Non-pigmented ciliary epithelial cell (primary cell): ENCODE data around the gene AGPS.
A peak's percentile ranks its signal among the peaks of the same experiment; 100 is the strongest.
"Not testable (repeated sequence)": the region's sequence is repeated elsewhere in the genome, so short reads cannot be mapped to it uniquely, and the experiment has no call there.

Source experiments
- DNase-seq: peaks from one replicate; pipeline ENCODE4 v3.0.0-alpha.2; 2010; ENCODE audit warnings: low read depth

The AGPS gene

DNA sequence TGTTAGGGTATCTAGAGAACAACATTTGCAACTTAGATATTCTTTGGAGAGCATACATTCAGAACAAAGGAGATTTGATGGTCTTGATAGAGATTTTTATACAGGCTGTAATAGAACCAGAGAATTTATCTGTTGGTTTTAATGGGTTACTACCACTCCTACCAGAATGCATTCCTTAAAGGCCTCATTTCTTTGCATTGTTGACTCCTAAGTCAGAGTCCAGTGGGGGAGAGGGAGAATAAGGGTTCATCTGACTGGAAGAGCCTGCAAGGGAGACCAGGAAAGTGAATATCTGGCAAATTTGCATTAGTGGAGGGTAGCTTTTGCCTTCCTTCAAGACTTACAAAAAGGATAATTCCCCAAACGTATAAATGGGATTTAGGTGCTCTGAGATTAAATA lies 29.7 kb downstream of the AGPS start:
- no peak for DNase-seq

- not testable (repeated sequence) for DNase-seq
These were observed 31.5 kb downstream of the AGPS start for GRCh38 chr2:177424120-177424519.

DNA sequence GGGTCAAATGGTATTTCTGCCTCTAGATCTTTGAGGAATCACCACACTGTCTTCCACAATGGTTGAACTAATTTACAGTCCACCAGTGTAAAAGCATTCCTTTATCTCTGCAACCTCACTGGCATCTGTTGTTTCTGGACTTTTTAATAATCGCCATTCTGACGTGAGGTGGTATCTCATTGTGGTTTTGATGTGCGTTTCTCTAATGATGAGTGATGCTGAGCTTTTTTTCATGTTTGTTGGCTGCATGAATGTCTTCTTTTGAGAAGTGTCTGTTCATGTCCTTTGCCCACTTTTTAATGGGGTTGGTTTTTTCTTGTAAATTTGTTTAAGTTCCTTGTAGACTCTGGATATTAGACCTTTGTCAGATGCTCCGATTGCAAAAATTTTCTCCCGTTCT lies 32.0 kb downstream of the AGPS start:
- DNase-seq: not testable (repeated sequence)

GRCh38 chr2:177427316-177427715 lies 34.7 kb downstream of the AGPS start:
- no peak for DNase-seq

DNA sequence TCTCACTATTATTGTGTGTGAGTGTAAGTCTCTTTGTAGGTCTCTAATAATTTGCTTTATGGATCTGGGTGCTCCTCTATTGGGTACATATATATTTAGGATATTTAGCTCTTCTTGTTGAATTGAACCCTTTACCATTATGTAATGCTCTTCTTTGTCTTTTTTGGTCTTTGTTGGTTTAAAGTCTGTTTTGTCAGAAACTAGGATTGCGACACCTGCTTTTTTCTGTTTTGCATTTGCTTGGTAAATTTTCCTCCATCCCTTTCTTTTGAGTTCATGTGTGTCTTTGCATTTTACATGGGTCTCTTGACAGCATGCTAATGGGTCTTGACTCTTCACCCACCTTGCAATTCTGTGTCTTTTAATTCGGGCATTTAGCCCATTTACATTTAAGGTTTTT lies 35.4 kb downstream of the AGPS start:
- not testable (repeated sequence) for DNase-seq

GRCh38 chr2:177429688-177430325 lies 37.2 kb downstream of the AGPS start:
- peak; percentile 89 for DNase-seq

GRCh38 chr2:177430411-177430810 lies 37.8 kb downstream of the AGPS start:
- DNase-seq: no peak

- DNase-seq: not testable (repeated sequence)
These were observed 38.6 kb downstream of the AGPS start for GRCh38 chr2:177431111-177431725.

- DNase-seq: no peak
These were observed 40.1 kb downstream of the AGPS start for GRCh38 chr2:177432703-177433102.

DNA sequence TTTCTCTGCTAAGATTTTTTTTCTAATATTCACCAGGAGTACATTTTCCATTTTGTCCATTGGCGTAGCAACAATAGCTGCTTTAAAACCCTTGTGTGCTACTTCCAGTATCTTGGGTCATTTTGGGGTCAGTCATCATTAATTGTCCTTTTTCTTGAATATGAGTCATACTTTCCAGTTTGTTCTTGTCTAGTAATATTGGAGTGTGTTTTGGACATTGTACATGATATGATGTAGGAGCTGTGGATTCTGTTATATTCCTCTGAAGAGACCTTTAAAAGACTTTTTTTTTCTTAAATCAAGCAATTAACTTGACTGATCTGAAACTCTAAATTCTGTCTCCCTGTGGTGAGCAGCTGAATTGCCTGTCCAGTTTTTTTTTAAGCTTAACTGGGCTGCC lies 40.8 kb downstream of the AGPS start:
- no peak for DNase-seq

GRCh38 chr2:177434475-177434874 lies 41.9 kb downstream of the AGPS start:
- no peak for DNase-seq

GRCh38 chr2:177445200-177445599 lies 52.6 kb downstream of the AGPS start:
- DNase-seq: no peak

DNA sequence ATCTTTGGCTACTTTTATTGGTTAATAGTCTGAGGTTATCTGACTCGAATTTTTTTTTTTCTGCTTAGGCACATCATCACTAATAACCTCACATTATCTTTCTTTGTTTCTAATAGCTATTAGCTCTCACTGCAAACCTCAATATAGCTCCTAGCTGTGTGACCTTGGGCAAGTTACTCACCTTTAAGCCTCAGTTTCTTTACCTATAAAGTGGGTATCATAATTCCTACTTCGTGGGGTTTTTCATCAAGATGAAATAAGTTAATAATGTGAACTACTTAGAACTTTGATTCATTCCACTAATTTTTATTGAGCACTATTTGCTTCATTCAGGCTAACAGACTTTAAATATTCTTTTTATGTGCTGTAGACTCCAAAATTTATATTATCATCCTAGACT lies 55.5 kb downstream of the AGPS start:
- DNase-seq: no peak

- DNase-seq: no peak
These were observed 56.6 kb downstream of the AGPS start for GRCh38 chr2:177449159-177449558.

DNA sequence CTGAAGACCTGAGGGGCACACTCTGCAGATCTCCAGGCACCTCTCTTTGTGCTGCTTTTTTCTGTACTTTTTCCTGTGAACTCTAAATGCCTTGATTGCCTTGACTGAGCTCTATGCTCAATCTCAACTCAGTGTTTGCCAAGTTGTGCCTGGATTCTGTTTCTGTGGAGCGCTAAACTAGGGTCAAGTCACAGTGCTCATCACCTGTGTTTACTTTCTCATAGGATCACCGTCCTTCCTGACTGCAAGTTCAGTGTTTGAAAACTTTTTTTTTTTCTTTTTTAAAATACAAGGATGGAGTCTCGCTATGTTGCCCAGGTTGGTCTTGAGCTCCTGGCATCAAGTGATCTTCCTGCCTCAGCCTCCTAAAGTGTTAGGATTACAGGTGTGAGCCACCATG lies 62.6 kb downstream of the AGPS start:
- no peak for DNase-seq

GRCh38 chr2:177459756-177460155 lies 67.2 kb downstream of the AGPS start:
- DNase-seq: not testable (repeated sequence)

- DNase-seq: no peak
These were observed 68.5 kb downstream of the AGPS start for GRCh38 chr2:177460973-177461585.

DNA sequence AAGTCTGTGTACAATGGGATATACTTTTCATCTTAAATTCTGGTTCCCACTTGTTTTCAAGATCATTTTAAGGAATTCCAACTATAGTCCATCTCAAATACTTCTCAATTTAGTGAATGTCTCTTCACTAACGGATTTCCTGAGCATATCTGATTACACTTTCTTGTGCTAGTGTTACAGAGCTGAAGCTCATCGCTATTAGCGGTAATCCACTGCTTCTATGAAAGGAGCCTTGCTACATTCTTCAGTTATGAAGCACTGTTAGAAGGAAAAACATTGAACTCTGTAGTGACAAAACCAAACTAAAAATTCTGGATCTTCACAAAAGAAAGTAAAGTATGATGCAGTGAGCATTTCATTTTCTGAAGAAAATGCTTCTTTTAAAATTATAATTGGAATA lies 72.0 kb downstream of the AGPS start:
- peak; percentile 50 for DNase-seq

GRCh38 chr2:177465400-177466138 lies 73.0 kb downstream of the AGPS start:
- DNase-seq: no peak

DNA sequence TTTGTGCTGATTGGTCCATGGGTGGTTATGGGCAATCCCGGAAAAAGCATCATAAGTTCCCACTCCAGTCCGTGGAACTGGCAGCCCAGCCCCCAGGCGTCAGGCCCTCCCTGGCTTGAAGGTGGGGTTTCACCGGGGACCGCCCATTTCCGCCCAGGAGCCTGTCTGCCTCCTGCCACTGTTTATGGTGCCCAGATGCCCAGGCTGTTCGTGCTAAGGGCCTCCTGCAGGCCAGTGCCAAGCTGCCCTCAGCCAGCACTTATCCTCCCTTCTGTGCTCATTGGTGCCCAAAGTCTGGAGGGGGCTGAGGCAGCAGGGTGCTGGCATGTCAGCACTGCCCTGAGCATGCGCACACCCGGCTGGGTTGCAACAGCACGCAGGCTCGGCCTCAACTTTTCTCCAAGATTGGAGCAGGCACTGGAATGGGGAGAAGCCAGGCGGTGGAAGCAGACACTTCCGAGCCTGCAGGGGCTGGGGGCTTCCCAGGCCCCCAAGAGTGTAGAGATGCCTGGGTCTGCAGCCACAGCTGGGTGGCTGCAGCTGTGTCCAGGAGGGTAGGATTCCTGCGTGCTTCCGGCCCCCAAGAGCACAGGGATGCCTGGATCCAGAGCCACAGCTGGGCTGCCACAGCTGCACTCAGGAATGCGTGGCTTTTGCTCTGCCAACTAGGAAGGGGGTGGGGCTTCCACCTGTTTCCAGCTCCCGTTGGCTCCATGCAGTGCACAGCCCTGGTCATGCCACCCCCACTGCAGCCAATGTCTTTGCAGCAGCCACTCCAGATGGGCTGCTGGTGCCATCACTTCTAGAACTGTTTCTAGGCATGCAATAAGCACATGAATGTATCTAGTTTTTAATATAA lies 74.0 kb downstream of the AGPS start:
- DNase-seq: no peak

GRCh38 chr2:177467646-177468045 lies 75.1 kb downstream of the AGPS start:
- peak; percentile 41 for DNase-seq

GRCh38 chr2:177471990-177472389 lies 79.4 kb downstream of the AGPS start:
- no peak for DNase-seq
